ENCODE results near the gene IQCN.

- TF ChIP-seq CTCF (conservative IDR thresholded peaks at IDR 0.05; ENCODE audit: low read length) (no peak), EZH2phosphoT487 (IDR thresholded peaks at IDR 0.05; ENCODE audit: borderline replicate concordance, low read depth, low read length) (no peak)
These were observed 54.2 kb downstream of the IQCN start for GRCh38 chr19:18219911-18220631.
